Fibroblast of gingiva (primary cell): Measurements from ENCODE around the gene PPP1R8.
"Not testable (repeated sequence)": the region's sequence is repeated elsewhere in the genome, so short reads cannot be mapped to it uniquely, and the experiment has no call there.

Source experiments
- DNase-seq: peaks from one replicate; pipeline ENCODE4 v3.0.0-alpha.2; 2011; ENCODE audit warnings: low read depth

Gene PPP1R8

GRCh38 chr1:27832762-27833161 lies 2.2 kb downstream of the PPP1R8 start:
- no peak for DNase-seq

- DNase-seq: no peak
Observed at GRCh38 chr1:27833470-27833869, 2.9 kb downstream of the PPP1R8 start.

- no peak for DNase-seq
Observed at GRCh38 chr1:27835046-27835445, 4.5 kb downstream of the PPP1R8 start.

- no peak for DNase-seq
Observed at GRCh38 chr1:27835501-27835900, 4.9 kb downstream of the PPP1R8 start.

GRCh38 chr1:27849951-27850350 lies 19.4 kb downstream of the PPP1R8 start:
- DNase-seq: no peak

GRCh38 chr1:27855085-27855484 lies 24.5 kb downstream of the PPP1R8 start:
- DNase-seq: no peak

GRCh38 chr1:27856561-27857343 lies 26.2 kb downstream of the PPP1R8 start:
- DNase-seq: no peak

- DNase-seq: not testable (repeated sequence)
Observed at GRCh38 chr1:27857552-27857951, 27.0 kb downstream of the PPP1R8 start.

GRCh38 chr1:27858072-27858948 lies 27.7 kb downstream of the PPP1R8 start:
- DNase-seq: peak; percentile 82

GRCh38 chr1:27858949-27859576 lies 28.5 kb downstream of the PPP1R8 start:
- no peak for DNase-seq

- DNase-seq: no peak
Observed at GRCh38 chr1:27861436-27861835, 30.9 kb downstream of the PPP1R8 start.

GRCh38 chr1:27862004-27862403 lies 31.4 kb downstream of the PPP1R8 start:
- DNase-seq: no peak

GRCh38 chr1:27862671-27863537 lies 32.3 kb downstream of the PPP1R8 start:
- DNase-seq: peak; percentile 100

GRCh38 chr1:27863538-27863915 lies 32.9 kb downstream of the PPP1R8 start:
- DNase-seq: no peak

GRCh38 chr1:27864264-27864895 lies 33.8 kb downstream of the PPP1R8 start:
- peak; percentile 14 for DNase-seq

GRCh38 chr1:27865821-27866220 lies 35.2 kb downstream of the PPP1R8 start:
- no peak for DNase-seq

GRCh38 chr1:27868556-27868931 lies 38.0 kb downstream of the PPP1R8 start:
- no peak for DNase-seq

GRCh38 chr1:27868932-27869718 lies 38.5 kb downstream of the PPP1R8 start:
- DNase-seq: no peak

- DNase-seq: no peak
Observed at GRCh38 chr1:27869719-27870085, 39.1 kb downstream of the PPP1R8 start.

- not testable (repeated sequence) for DNase-seq
Observed at GRCh38 chr1:27871076-27871475, 40.5 kb downstream of the PPP1R8 start.
